HG03039 (cell line): ENCODE results near the gene PIGBOS1.
"Not testable (repeated sequence)": the region's sequence is repeated elsewhere in the genome, so short reads cannot be mapped to it uniquely, and the experiment has no call there.

Experiments
- ATAC-seq: cut with Tn5 transposase; IDR thresholded peaks from one replicate; pipeline ENCODE4 v1.9.1; 2021; ENCODE audit warnings: mild to moderate bottlenecking, moderate library complexity; ENCODE audit not compliant: unreplicated experiment

PIGBOS1 gene

DNA sequence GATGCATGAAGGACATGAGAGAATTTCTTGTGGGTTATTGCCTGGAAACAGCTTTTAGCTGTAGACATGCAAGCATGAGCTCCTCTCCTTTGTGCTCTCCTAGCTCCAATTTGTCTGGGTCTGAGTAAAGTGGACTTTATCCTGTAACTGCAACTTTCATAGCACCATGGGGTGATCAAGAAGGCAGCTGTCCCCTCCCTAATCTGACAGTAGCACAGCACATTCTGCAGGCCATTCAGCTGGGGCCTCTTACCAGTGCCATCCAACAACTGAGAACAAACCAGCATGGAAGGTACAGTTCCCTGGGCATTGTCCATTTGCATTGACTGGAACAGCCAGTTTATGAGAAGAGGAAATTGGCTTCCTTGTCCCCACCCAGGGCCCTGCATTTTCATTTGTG, 21.6 kb downstream of the PIGBOS1 start:
- ATAC-seq, result no peak

DNA sequence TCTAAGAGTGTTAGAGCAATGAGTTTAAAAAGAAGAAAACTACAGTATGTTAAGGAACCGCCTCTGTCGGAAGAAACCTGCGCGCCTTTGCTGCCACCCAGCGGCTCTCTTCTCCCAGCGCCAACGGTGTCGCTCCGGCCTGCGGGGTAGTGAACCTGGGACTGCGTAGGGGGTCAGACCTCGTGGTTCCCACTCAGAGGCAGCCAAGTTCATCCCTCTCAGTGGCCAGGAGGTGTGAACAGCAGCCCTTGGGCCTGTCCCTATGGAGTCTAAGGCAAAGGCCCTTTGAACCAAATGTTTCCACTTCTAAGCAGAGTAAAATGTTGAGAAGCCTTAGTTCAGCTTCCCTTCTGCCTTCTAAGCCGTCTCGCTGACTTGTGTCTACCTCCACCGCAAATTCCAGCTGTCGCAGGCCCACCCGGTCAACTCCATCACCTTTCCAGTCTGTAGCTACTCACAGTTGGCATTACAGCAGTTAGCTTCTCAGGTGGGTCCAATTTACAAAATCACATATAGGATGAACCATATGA, 28.3 kb downstream of the PIGBOS1 start:
- ATAC-seq, result peak; percentile 67

DNA sequence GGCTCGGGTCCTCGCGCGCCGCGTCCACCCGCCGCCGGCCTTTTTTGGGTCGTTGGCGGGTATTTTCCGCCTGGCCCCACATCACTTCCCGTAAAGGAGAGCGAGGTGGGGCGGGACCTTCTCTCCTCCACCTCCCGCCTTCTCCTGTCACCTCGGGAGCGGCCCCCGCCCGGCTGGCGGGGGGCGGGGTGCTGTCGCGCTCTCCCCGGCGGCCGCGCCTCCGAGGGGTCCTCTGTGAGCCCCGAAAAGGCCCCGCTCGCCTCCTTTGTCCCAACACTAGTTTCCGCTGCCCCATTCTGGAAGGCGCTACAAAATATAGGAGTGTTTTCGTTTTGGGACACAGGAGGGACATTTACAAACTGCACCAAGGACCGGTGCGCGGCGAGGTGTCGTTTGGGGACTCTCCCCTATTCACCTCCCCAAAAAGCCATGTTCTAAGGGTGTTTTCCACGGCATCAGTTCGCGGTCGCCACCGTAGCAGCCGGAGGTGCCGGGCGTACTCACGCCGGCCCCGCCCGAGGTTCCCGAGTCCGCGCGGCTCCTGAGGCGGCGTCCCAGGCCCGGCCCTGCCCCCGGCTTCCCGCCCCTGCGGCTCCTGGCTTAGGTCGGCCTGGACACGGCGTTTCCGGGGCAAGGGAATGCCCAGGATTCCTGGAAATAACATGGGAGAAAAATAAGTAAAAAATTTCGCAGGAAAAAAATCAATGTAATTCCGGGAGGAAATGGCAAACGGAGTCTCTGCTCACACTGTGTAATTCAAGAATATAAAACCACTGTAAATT, 29.0 kb downstream of the PIGBOS1 start, which contains the start of gene RAB27A:
RAB27A (minus strand) TSS at position 68 of the 782 bp plus-strand sequence. CDS start 54,879 bp downstream, outside the sequence.
- peak; percentile 72 for ATAC-seq

DNA sequence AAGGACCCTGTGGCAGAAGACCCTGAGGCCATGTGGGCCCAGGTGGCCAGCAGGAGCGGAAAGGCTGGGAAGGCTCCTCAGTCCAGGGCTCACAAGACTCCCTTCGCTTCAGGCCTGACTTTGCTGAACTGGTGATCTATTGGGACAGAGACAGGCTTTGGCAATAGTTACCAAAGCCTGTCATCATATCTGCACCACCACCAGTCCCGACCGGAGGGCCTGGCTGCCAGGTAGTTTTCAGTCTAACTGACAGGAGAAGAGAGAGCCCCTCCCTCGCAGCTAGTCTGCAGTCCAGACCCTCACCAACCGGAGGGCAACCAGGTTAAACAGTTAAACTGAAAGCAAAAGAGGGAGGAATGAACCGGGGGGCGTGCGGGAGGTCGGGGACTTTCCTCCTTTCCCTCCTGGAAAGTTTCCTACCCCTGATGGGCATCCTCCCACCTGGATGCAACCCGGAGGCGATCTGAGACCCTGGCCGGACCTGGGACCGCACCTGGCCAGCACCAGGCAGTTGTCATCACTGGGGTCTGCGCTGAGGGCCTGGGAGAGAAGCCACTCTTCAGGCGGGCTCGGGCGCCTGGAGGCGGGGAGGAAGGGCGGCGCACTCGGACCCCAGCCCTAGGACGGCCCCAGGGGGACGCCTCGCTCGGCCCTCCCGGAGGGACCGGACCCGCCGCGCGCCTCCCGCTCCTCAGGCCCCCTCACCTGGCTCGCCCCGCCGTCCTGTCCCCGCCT, 29.7 kb downstream of the PIGBOS1 start:
- ATAC-seq, result peak; percentile 20

DNA sequence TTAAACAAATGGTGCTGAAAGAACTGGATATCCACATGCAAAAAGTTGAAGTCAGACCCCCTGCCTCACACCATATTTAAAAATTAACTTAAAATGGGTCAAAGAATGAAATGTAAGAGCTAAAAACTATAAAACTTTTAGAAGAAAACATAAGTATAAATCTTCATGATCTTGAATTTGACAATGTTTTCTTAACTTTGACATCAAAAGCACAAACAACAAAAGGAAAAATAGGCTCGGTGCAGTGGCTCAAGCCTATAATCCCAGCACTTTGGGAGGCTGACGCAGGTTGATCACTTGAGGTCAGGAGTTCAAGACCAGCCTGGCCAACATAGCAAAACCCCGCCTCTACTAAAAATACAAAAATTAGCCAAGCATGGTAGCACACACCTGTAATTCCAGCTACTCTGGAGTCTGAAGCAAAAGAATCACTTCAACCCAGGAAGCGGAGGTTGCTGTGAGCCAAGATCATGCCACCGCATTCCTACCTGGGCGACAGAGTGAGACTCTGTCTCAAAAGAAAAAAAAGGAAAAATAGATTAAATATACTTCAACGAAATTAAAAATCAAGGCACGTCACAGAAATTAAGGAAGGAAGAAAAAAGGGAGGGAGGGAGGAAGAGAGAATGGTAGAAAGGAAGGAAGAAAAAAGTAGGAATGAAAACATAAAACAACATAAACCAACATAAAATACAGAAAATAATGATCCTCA, 30.8 kb downstream of the PIGBOS1 start:
- no peak for ATAC-seq

DNA sequence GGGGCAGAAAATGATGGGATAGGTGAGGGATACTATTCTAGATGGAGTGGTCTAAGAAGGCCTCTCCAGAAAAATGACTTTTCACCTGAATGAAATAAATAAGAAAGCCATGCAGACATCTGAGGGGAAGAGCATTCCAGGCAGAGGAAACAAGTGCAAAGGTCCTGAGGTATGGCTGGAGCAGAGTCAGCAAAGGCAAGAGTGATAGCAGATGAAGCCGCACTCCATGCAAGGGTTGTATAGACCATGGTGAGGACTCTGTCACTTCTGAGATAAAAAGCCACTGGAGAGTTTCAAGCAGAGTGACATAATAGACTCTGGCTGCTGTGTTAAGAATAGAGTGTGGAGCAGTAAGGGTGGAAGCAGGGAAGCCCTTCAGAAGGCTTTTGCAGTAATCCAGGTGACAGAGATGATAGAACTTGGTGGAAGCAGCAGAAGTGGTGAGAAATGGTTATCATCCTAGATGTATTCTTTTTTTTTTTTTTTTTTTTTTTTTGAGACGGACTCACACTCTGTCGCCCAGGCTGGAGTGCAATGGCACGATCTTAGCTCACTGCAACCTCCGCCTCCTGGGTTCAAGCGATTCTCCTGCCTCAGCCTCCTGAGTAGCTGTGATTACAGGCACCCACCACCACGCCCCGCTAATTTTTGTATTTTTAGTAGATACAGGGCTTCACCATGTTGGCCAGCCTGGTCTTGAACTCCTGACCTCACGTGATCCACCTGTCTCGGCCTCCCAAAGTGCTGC, 32.3 kb downstream of the PIGBOS1 start:
- not testable (repeated sequence) for ATAC-seq

DNA sequence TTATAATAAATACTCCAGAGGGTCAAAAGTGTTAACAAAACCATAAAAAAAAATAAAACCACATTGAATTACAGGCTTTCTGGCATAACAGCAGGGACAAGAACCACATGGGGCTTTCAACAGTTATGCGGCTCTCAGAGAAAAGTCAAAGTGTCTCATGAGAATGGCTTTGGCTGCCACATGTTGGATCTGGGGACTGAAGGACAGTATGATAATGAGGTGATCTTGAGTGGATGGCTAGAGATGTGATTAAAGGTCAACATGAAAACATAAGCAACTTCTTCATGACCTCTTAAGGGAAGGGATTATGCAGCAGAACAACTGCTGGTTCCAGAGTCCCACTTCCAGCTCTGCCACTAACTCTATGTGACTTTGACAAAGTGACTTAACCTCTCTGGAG, 34.5 kb downstream of the PIGBOS1 start:
- no peak for ATAC-seq

DNA sequence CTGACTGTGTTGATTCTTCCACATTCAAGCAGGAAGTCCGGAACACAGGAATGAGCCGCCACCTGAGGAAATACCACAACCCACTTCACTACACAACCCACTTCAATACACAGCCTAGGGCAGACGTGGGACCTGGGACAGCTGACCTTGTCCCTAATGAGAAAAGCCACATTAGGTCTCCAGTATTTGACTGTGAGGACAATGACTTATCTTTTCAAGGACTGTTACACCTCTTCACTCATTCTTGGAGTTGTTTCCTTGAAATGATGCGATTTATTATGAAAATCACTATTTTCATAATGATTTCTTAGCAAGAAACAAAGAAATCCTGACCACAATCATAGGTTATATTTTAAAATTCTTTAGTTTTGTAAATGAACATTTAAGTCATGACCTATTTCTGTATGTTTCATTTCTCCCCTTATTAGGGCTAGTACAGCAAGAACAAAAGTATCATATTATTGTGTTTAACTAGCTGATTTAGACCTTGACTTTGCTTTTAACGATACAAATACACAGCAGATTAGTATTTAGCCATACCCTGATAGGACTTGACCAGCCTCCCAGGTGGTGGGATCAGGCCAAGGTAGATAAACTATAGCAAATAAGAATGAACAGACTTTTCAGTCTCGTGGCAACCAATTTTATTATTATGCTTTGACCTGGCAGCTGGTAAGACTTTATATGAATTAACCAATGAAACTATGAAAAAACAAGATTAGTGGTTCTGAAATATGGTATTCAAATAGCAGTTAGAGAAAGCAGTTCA, 35.4 kb downstream of the PIGBOS1 start:
- no peak for ATAC-seq

DNA sequence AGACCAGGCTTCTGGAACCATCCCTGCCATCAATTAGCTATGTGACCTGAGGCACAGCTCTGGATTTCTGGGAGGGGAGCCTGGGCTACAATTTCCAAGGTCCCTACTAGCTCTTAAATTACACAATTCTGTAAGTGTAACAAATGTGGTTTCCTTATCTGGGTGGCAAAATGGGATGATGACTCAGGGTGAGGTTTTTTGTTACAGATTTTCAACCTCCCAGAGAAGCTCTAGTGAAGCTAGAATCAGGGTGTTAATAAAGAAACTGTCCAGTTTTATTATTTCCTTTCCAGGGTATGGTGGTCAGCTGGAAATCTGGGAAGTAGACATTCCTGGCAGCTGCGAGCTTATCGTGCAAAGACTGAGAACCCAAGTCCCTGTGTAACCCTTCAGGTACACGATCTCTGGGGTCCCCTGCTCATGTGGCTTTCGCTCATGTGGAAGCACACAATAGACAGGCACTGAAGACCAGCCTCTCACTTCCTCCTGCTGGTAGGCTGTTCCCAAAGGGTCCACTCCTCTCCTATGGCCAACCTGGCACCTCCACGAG, 36.6 kb downstream of the PIGBOS1 start:
- ATAC-seq, result no peak

DNA sequence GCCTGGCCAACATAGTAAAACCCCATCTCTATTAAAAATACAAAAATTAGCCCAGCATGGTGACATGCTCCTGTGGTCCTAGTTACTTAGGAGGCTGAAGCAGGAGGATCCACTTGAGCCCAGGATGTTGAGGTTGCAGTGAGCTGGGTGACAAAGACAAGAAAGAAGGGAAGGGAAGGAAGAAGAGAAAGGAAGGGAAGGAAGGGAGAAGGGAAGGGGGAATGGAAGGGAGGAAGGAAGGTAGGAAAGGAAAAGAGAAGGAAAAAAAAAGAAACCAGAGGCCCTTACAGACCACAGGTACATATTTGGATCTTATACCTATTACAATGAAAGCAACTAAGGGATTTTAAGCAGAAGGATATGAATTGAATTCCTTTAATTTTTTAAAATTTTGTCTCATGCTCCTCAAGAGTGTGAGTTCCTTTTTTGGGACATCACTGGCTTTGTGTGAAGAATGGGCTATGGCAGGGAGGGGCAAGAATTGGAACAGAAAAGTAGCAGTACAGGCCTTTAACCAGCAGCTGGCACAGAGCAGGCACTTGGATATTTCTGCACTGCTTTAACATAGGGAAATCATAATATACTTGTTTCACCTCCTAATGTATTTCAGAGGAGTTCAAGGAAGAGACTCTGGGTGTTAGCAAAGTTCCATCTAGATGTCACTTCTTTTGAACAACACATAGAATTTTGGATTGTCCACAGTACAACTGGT, 37.2 kb downstream of the PIGBOS1 start:
- no peak for ATAC-seq

DNA sequence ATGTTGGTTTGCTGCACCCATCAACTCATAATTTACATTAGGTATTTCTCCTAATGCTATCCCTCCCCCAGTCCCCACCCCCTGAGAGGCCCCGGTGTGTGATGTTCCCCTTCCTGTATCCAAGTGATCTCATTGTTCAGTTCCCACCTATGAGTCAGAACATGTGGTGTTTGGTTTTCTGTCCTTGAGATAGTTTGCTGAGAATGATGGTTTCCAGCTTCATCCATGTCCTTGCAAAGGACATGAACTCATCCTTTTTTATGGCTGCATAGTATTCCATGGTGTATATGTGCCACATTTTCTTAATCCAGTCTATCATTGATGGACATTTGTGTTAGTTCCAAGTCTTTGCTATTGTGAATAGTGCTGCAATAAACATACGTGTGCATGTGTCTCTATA, 38.3 kb downstream of the PIGBOS1 start:
- ATAC-seq, result not testable (repeated sequence)

DNA sequence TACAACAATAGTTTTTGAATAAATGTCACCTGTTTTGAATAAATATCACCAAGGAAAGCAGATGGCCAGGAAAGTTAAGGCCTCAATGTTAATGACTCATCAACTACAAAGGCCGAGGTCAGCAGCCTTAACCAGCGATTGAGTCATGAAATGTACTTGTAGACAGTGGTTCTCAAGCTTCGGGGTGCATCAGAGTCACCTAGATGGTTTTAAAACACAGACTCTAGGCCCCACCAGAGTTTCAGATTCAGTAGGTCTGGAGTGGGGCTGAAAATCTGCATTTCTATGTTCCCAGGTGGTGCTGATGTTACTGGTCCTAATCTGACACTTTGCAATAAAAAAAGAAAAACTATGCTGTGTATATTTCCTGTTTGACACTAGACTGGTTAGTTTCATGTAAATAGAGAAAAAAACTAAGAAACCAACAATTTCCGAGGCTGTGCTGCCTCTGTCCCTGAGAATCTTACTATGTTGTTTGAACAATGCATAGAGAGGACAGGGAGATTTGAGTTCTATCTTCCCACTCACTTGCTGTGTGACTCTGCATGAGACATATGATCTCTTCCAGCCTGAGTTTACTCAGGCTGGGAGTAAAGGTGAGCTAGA, 39.1 kb downstream of the PIGBOS1 start:
- peak; percentile 79 for ATAC-seq

DNA sequence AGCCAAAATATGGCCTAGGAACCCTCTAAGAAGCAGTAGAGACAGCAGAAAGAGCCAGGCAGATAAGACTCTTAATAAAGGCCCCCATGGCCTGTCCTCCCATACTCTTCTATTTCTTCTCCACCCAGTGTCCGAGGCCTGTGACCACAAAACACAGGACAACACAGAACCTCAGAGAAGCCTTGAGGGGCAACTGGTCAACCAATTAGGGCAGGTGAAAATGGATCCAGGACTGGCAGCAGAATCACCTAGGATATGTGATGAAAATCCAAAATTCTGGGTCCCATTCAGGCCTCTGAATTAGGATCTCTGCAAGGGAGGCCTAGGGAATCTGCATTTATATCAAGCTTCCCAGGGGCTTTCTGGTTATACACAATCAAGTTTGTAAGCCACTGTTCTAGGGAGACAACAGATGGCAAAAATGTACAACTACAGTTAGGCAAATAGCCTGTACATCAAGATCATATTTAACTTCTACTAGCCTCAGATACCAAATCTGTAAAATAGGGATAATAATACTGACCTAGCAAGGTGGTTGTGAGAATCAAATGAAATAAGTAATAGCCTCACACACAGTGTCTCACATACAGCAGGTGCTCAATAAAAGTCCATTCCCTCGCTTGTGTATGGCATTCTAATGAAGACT, 39.7 kb downstream of the PIGBOS1 start:
- ATAC-seq, result no peak

DNA sequence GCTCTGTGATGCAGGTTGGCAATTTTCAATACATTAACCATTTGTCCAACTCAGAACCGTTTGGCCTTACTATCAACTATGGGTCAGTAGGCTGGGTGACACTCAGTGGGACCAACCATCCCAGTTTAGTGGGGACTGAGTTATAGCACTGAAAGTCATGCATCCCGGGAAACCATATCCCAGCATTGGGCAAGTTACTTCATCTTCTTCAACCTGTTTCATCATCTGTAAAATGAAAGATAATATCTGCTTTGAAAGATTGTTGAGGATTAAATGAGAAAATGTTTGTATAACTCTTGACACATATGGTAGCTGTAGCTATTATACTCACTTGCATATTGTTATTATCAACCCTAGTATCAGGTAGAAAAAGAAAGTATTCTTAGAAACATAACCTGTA, 41.2 kb downstream of the PIGBOS1 start:
- no peak for ATAC-seq

DNA sequence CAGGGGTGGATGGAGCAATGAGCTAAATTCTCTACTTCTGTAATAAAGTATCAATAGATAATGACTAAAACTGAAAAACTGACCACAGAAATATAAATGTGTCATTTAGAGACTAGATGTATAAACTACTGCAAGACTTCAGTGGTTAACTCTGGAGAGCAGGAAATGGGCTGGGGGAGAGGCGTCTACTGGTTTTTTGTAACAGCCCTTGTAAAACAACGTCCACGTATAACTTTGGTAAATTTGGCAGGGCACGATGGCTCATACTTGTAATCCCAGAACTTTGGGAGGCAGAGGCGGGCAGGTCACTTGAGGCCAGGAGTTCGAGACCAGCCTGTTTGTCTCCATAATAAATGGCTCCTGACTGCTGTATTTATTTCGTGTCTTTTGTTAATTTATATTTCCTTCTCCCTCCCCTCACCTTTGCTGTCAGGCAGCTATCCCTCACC, 41.8 kb downstream of the PIGBOS1 start:
- peak; percentile 43 for ATAC-seq

DNA sequence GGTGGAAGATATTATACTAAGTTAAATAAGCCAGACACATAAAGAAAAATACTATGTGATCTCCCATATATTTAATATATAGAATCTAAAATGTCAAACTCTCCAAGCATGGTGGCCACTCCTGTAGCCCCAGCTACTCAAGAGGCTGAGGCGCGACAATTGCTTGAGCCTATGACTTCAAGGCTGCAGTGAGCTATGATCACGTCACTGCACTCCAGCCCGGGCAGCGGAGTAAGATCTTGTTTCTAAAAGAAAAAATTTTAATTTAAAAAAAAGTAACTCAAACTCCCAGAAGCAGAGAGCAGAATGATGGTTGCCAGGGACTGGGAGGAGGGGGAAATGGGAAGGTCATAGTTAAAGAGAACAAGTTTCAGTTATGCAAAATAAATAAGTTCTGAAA, 42.6 kb downstream of the PIGBOS1 start:
- no peak for ATAC-seq

DNA sequence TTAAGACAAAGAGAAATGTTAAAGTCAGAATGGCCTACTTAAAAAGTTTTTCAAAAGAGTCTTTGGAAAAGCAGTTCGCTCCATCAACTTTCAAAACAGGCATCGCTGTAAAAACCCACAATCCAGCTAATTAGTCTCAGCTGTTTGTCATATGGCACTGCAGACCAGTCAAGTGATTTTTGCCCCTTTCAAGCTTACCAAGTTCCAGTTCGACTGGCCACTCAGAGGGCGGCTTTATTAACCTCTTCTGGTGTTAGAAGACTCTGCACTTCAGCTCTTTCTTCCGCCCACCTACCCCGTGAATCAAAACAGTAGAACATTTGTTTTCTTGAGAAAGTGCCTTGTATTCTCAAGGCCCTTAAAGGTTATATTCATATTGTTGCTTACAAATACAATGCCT, 48.6 kb downstream of the PIGBOS1 start:
- ATAC-seq, result no peak

DNA sequence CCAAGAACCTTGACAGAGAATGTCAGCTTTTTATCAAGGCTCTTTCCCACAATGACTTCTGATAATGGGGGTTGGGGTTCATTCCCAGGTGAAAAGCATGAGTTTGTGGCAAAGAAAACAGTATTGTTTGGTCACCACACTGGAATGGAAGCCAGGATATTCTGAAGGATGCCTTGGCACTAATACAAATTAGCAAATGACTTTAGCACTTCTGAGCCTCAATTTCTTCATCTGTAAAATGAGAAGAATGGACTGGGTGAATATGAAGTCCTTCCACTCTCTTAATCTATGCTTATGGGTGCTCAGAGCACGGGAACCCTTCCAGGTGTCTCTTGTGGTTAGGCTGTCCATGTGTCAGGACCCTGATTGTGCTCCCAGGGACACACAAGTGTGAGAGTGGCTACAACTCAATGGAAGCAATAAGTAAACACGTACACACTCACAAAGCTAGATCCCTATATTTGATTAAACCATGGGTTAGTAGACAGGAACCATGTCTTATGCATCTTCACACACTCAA, 50.7 kb downstream of the PIGBOS1 start:
- ATAC-seq, result no peak
